NCI-H524 (cell line): ENCODE results near the gene DLEC1.
A peak's percentile ranks its signal among the peaks of the same experiment; 100 is the strongest.
"Not testable (repeated sequence)": the region's sequence is repeated elsewhere in the genome, so short reads cannot be mapped to it uniquely, and the experiment has no call there.

Experiments
- DNase-seq, 2 experiments: peaks; one replicate each; lab custom pipeline; 2025; lab: John Stamatoyannopoulos, UW

The DLEC1 gene

GRCh38 chr3:38121451-38121831 is 82.4 kb downstream of the DLEC1 start:
- no peak for DNase-seq

- no peak for DNase-seq
These were observed 82.9 kb downstream of the DLEC1 start for GRCh38 chr3:38121832-38122461.

GRCh38 chr3:38122712-38123290 is 83.8 kb downstream of the DLEC1 start:
- DNase-seq: no peak

GRCh38 chr3:38124324-38125122 is 85.5 kb downstream of the DLEC1 start:
- DNase-seq: no peak

GRCh38 chr3:38125305-38126120 is 86.5 kb downstream of the DLEC1 start:
- DNase-seq: no peak

- no peak for DNase-seq
These were observed 87.3 kb downstream of the DLEC1 start for GRCh38 chr3:38126121-38126892.

GRCh38 chr3:38127611-38128302 is 88.7 kb downstream of the DLEC1 start:
- no peak for DNase-seq

GRCh38 chr3:38128303-38128655 is 89.3 kb downstream of the DLEC1 start:
- no peak for DNase-seq

GRCh38 chr3:38129058-38129457 is 90.0 kb downstream of the DLEC1 start:
- DNase-seq: no peak

- DNase-seq: no peak
These were observed 91.6 kb downstream of the DLEC1 start for GRCh38 chr3:38130631-38131065.

GRCh38 chr3:38131621-38132369 is 92.8 kb downstream of the DLEC1 start:
- peak in 1 of 2 experiments; percentile 40 for DNase-seq

GRCh38 chr3:38133209-38133556 is 94.2 kb downstream of the DLEC1 start:
- no peak for DNase-seq

GRCh38 chr3:38133557-38134405 is 94.8 kb downstream of the DLEC1 start:
- DNase-seq: no peak

GRCh38 chr3:38134517-38135143 is 95.6 kb downstream of the DLEC1 start:
- not testable (repeated sequence) for DNase-seq

- DNase-seq: not testable (repeated sequence)
These were observed 96.7 kb downstream of the DLEC1 start for GRCh38 chr3:38135621-38136277.

GRCh38 chr3:38136393-38136776 is 97.4 kb downstream of the DLEC1 start:
- DNase-seq: peak; percentile 20 to 44

- peak; percentile 96 to 98 for DNase-seq
These were observed 98.0 kb downstream of the DLEC1 start, which contains the start of gene ACAA1 for GRCh38 chr3:38136777-38137614. Gene ACAA1 (minus strand): TSS chr3:38137127. CDS start chr3:38137035, 92 bp downstream.
